ENCODE data around the gene INTS4. TPM values are rescaled to one million over a fixed set of nuclear protein-coding genes. Genes with fewer than 3 reads are reported as not detected.
"Not testable (repeated sequence)": the region's sequence is repeated elsewhere in the genome, so short reads cannot be mapped to it uniquely, and the experiment has no call there.

Gene INTS4
- total and polyA plus RNA-seq, 12 donors, result 17.8 to 69.6 (median 37.2) TPM

GRCh38 chr11:77882396-77882795 lies 112.1 kb downstream of the INTS4 start:
- Histone ChIP-seq H3K36me3 (replicated peaks in 1 of 2) (peaks cover 0 to 29% of the 10 kb centered on the region in 2 donors), H3K27ac (no peak overlapping the region), H3K27me3 (no peaks in the 10 kb centered on the region), H3K9me3 (replicated peaks in 1 of 3) (no peaks in the 10 kb centered on the region), H3K4me3 (no peak overlapping the region), H3K4me1 (replicated peaks in 1 of 2) (peaks cover 6 to 17% of the 10 kb centered on the region in 2 donors)
- TF ChIP-seq POLR2A (IDR thresholded peaks at IDR 0.05) (no peak), CTCF (IDR thresholded peaks at IDR 0.05) (no peak)
- 70 to 75% (median 72%) methylated on average over 3 of the region's 3 CpGs for WGBS, 4 donors
- intact Hi-C loops (cut with DNase I), result no loop called here
- no peak for DNase-seq

GRCh38 chr11:77879218-77879617 lies 115.2 kb downstream of the INTS4 start:
- DNase-seq, result peak in 5 of 7 donors; percentile 31 to 59 (median 44)
- Histone ChIP-seq H3K27ac (peak overlapping the region in 2 of 5 donors; percentile 62 to 65), H3K4me3 (no peak overlapping the region), H3K4me1 (replicated peaks in 1 of 2) (peaks cover 6 to 17% of the 10 kb centered on the region in 2 donors), H3K9me3 (replicated peaks in 1 of 3) (no peaks in the 10 kb centered on the region), H3K36me3 (replicated peaks in 1 of 2) (peaks cover 0 to 26% of the 10 kb centered on the region in 2 donors), H3K27me3 (no peaks in the 10 kb centered on the region)
- intact Hi-C loops (cut with DNase I), result no loop called here
- peak in 1 of 6 experiments; percentile 9 for TF ChIP-seq CTCF (IDR thresholded peaks at IDR 0.05)
- TF ChIP-seq POLR2A (IDR thresholded peaks at IDR 0.05), result no peak
- WGBS, 4 donors, result 83 to 95% (median 89%) methylated on average over 3 of the region's 3 CpGs

GRCh38 chr11:77878247-77878646 lies 116.2 kb downstream of the INTS4 start:
- H3K27me3 ChIP-seq; intact Hi-C loops (cut with DNase I); H3K9me3 ChIP-seq (replicated peaks in 1 of 3); H3K4me3 ChIP-seq: not testable (repeated sequence)
- Histone ChIP-seq H3K4me1 (replicated peaks in 1 of 2) (peaks cover 6 to 17% of the 10 kb centered on the region in 2 donors), H3K36me3 (replicated peaks in 1 of 2) (peaks cover 0 to 18% of the 10 kb centered on the region in 2 donors), H3K27ac (peak overlapping the region in 4 of 5 donors; percentile 31 to 68 (median 64))
- DNase-seq, result peak in 6 of 7 donors; percentile 61 to 81 (median 76)
- WGBS, 4 donors, result 23 to 44% (median 40%) methylated on average over 4 of the region's 4 CpGs

- no peak for DNase-seq
- Histone ChIP-seq H3K36me3 (replicated peaks in 1 of 2) (peaks cover 0 to 18% of the 10 kb centered on the region in 2 donors), H3K4me1 (replicated peaks in 1 of 2) (peaks cover 6 to 17% of the 10 kb centered on the region in 2 donors), H3K27me3 (no peaks in the 10 kb centered on the region), H3K9me3 (replicated peaks in 1 of 3) (no peaks in the 10 kb centered on the region), H3K4me3 (no peak overlapping the region), H3K27ac (no peak overlapping the region)
- TF ChIP-seq POLR2A (IDR thresholded peaks at IDR 0.05) (no peak), CTCF (IDR thresholded peaks at IDR 0.05) (no peak)
- intact Hi-C loops (cut with DNase I), result no loop called here
- 80 to 98% (median 90%) methylated on average over 3 of the region's 3 CpGs for WGBS, 4 donors
Measured at GRCh38 chr11:77876045-77876444, 118.4 kb downstream of the INTS4 start.

GRCh38 chr11:77874206-77874605 lies 120.3 kb downstream of the INTS4 start:
- H3K27ac ChIP-seq, result no peak overlapping the region
- no peaks in the 10 kb centered on the region for H3K9me3 ChIP-seq (replicated peaks in 1 of 3)
- no peaks in the 10 kb centered on the region for H3K27me3 ChIP-seq
- intact Hi-C loops (cut with DNase I), result no loop called here
- H3K36me3 ChIP-seq (replicated peaks in 1 of 2), result peaks cover 0 to 14% of the 10 kb centered on the region in 2 donors
- WGBS, 4 donors, result 89 to 98% (median 93%) methylated on average over 3 of the region's 3 CpGs
- H3K4me1 ChIP-seq (replicated peaks in 1 of 2), result peaks cover 6 to 12% of the 10 kb centered on the region in 2 donors
- H3K4me3 ChIP-seq, result no peak overlapping the region
- DNase-seq, result no peak
- no peak for TF ChIP-seq POLR2A (IDR thresholded peaks at IDR 0.05)
- TF ChIP-seq CTCF (IDR thresholded peaks at IDR 0.05), result no peak

Measured in adrenal gland (tissue), 12 donors.